ENCODE measurements around the gene STRN3.
"Not testable (repeated sequence)": the region's sequence is repeated elsewhere in the genome, so short reads cannot be mapped to it uniquely, and the experiment has no call there.

STRN3 gene

GRCh38 chr14:31051511-31051910 is 25.3 kb upstream of the STRN3 start:
- TF ChIP-seq, protein P1, sequence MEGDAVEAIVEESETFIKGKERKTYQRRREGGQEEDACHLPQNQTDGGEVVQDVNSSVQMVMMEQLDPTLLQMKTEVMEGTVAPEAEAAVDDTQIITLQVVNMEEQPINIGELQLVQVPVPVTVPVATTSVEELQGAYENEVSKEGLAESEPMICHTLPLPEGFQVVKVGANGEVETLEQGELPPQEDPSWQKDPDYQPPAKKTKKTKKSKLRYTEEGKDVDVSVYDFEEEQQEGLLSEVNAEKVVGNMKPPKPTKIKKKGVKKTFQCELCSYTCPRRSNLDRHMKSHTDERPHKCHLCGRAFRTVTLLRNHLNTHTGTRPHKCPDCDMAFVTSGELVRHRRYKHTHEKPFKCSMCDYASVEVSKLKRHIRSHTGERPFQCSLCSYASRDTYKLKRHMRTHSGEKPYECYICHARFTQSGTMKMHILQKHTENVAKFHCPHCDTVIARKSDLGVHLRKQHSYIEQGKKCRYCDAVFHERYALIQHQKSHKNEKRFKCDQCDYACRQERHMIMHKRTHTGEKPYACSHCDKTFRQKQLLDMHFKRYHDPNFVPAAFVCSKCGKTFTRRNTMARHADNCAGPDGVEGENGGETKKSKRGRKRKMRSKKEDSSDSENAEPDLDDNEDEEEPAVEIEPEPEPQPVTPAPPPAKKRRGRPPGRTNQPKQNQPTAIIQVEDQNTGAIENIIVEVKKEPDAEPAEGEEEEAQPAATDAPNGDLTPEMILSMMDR (IDR thresholded peaks at IDR 0.05), result no peak
- H3K27me3 Mint-ChIP-seq (ENCODE audit: low read depth, poor library complexity), result no peaks in the 10 kb centered on the region
- H3K4me1 Mint-ChIP-seq, result no peaks in the 10 kb centered on the region
- peaks cover 9% of the 10 kb centered on the region for H3K36me3 Mint-ChIP-seq (ENCODE audit: low read depth)
- no peak for DNase-seq
- H3K9me3 Mint-ChIP-seq, result no peaks in the 10 kb centered on the region
- no peak overlapping the region for H3K4me3 Mint-ChIP-seq
- H3K27ac Mint-ChIP-seq, result no peak overlapping the region

DNA sequence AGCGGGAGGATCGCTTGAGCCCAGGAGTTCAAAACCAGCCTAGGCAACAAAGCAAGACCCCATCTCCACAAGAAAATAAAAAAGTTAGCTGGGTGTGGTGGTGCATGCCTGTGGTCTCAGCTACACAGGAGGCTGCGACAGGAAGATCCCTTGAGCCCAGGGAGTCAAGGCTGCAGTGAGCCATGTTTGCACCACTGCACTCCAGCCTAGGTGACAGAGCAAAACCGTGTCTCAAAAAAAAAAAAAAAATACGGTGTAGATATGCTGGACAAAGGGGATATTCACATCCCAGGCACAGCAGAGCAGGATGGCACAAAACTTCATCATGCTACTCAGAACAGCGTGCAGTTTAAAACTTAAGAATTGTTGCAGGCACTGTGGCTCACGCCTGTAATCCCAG is 24.8 kb upstream of the STRN3 start:
- Mint-ChIP-seq H3K27ac (no peak overlapping the region), H3K27me3 (ENCODE audit: low read depth, poor library complexity) (no peaks in the 10 kb centered on the region), H3K9me3 (no peaks in the 10 kb centered on the region), H3K4me3 (no peak overlapping the region), H3K4me1 (no peaks in the 10 kb centered on the region), H3K36me3 (ENCODE audit: low read depth) (peaks cover 9% of the 10 kb centered on the region)
- TF ChIP-seq, protein P1 (IDR thresholded peaks at IDR 0.05), result no peak
- no peak for DNase-seq

DNA sequence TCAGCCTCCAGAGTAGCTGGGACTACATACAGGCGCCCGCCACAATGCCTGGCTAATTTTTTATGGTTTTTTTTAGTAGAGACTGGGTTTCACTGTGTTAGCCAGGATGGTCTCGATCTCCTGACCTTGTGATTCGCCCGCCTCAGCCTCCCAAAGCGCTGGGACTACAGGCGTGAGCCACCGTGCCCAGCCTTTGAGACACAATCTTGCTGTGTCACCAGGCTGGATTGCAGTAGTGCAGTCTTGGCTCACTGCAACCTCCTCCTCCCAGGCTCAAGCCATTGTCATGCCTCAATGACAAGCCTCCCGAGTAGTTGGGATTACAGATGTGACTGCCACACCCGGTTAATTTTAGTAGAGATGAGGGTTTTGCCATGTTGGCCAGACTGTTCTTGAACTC is 21.3 kb upstream of the STRN3 start:
- H3K36me3 Mint-ChIP-seq (ENCODE audit: low read depth), result peaks cover 9% of the 10 kb centered on the region
- TF ChIP-seq, protein P1 (IDR thresholded peaks at IDR 0.05), result no peak
- no peaks in the 10 kb centered on the region for H3K4me1 Mint-ChIP-seq
- no peak overlapping the region for H3K27ac Mint-ChIP-seq
- no peak for DNase-seq
- H3K27me3 Mint-ChIP-seq (ENCODE audit: low read depth, poor library complexity), result no peaks in the 10 kb centered on the region
- H3K4me3 Mint-ChIP-seq, result no peak overlapping the region
- no peaks in the 10 kb centered on the region for H3K9me3 Mint-ChIP-seq

DNA sequence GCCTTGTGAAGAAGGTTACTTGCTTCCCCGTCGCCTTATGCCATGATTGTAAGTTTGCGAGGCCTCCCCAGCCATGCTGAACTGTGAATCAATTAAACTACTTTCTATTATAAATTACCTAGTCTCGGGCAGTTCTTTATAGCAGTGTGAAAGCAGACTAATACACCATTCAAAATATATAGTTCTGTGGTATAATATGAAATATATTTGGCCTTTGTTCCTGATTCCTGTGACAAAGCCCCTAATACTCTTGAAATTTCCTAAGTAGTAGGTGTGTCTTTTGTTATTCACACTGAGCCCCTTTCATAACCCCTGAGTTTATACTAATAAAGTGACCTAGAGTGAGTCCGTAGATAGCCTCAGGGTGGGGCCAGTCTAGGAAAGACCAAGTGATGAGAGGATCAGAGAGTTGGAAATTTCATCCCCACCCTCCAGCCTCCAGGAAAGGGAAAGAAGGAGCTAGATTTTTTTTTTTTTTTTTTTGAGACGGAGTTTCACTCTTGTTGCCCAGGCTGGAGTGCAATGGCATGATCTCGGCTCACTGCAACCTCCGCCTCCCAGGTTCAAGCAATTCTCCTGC is 19.4 kb upstream of the STRN3 start:
- Mint-ChIP-seq H3K36me3 (ENCODE audit: low read depth) (peaks cover 9% of the 10 kb centered on the region), H3K27ac (no peak overlapping the region), H3K27me3 (ENCODE audit: low read depth, poor library complexity) (no peaks in the 10 kb centered on the region), H3K9me3 (no peaks in the 10 kb centered on the region), H3K4me1 (no peaks in the 10 kb centered on the region), H3K4me3 (no peak overlapping the region)
- DNase-seq, result no peak
- TF ChIP-seq, protein P1 (IDR thresholded peaks at IDR 0.05), result no peak

GRCh38 chr14:31043379-31043778 is 17.2 kb upstream of the STRN3 start:
- Mint-ChIP-seq H3K27ac (no peak overlapping the region), H3K27me3 (ENCODE audit: low read depth, poor library complexity) (no peaks in the 10 kb centered on the region), H3K4me1 (no peaks in the 10 kb centered on the region), H3K36me3 (ENCODE audit: low read depth) (peaks cover 5% of the 10 kb centered on the region), H3K9me3 (no peaks in the 10 kb centered on the region), H3K4me3 (no peak overlapping the region)
- TF ChIP-seq, protein P1 (IDR thresholded peaks at IDR 0.05), result no peak
- DNase-seq, result no peak

DNA sequence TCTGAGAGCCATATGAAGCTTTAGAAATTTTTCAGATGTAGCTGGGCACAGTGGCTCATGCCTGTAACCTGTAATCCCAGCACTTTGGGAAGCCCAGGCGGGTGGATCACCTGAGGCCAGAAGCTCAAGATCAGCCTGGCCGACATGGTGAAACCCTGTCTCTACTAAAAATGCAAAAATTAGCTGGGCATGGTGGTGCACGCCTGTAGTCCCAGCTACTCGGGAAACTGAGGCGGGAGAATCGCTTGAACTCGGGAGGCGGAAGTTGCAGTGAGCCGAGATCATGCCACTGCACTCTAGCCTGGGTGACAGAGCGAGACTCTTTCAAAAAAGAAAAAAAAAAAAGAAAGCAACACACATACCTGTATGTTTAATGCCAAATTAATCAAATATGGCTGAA is 16.7 kb upstream of the STRN3 start:
- H3K4me1 Mint-ChIP-seq; H3K4me3 Mint-ChIP-seq; H3K9me3 Mint-ChIP-seq; H3K27ac Mint-ChIP-seq; DNase-seq; H3K36me3 Mint-ChIP-seq (ENCODE audit: low read depth); H3K27me3 Mint-ChIP-seq (ENCODE audit: low read depth, poor library complexity): not testable (repeated sequence)

Data from nephron progenitor cell (in vitro differentiated cells).